ENCODE measurements around the gene OSBPL5.

DNA sequence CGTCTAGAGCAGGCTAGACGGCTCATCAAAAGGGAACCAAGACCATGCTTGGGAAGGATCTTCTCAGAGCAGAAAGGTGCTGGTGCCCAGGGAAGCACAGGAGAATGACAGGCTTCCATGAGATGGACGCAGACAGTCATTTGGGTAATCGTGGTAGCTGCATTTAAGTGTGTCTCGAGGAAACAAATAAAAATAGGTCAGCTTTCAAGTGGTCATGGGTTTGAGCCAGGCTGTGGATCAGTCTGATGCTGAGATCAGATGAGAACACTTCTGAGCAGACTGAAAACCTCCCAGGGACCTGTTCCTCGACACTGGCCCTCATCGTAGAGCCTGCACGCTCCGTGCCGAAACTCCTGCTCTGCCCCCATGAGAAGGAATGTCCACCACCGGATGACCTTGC, 112.5 kb downstream of the OSBPL5 start:
- no peak for TF ChIP-seq CTCF (IDR thresholded peaks at IDR 0.05)
- no peak for TF ChIP-seq POLR2A (IDR thresholded peaks at IDR 0.05)

Measured in uterus (tissue), 2 donors.